GM18507 (cell line): ENCODE measurements around the gene CALM3.

Source experiments
- DNase-seq: peaks from one replicate; pipeline ENCODE4 v3.0.0; 2011; ENCODE audit warnings: low read depth; ENCODE audit not compliant: insufficient read length; ENCODE audit errors: extremely low spot score
- FAIRE-seq: peaks from 2 replicates; lab custom pipeline; 2011; peaks lifted over from hg19 to GRCh38; lab: Jason Lieb, UNC

CALM3 gene

GRCh38 chr19:46598372-46598917, 2.7 kb upstream of the CALM3 start:
- FAIRE-seq (no peak), DNase-seq (no peak)

GRCh38 chr19:46599716-46600373, 1.3 kb upstream of the CALM3 start:
- no peak for DNase-seq

DNA sequence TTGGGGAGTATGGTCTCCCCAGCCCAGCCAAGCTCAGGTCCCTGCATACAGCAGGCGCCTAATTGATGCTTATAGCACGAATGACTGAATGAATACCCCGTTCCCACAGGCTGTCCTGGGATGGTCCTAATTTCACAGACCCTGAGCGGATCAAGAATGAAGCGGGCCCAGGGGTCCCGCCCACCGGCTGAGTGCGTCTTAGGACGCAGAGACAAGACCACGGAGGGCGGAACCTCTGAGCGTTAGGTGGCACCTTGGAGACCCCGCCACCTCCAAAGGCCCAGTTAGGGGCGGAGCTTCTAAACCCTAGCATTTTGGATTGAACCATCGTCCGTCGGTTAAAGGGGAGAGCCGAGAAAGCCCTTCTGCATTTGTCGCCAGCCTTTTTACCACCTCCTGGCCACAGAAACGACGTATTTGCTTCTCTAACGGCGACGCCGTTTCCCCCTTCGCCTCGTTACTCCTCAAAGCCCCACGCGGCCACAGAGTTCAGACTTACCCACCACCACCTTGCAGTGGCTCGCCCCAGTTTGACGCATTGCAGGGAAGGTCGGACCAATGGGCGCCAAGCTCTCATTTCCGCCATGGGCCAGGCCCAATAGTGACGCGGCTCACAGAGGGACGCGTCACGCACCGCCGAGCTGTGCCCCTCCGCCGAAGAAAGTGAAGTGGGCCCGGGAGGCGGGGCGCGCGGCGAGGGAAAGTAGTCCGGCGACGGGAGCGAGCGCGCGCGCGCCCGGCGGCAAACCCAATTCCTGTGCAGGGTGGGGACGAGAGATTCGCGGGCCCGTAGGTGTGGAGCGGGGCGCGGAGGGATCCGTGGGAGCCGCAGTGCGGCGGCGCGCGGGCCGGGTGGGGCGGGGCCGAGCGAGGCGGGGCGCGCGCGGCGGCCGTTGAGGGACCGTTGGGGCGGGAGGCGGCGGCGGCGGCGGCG, 479 bp upstream of the CALM3 start:
- FAIRE-seq (peak; percentile 94), DNase-seq (peak; percentile 87)

More at GRCh38 chr19:46599716-46600373, 1.3 kb upstream of the CALM3 start:
- FAIRE-seq = peak; percentile 45

GRCh38 chr19:46602392-46603194, 1.5 kb downstream of the CALM3 start:
- FAIRE-seq (no peak), DNase-seq (no peak)

GRCh38 chr19:46603195-46603637, 2.1 kb downstream of the CALM3 start:
- no peak for DNase-seq
- peak; percentile 84 for FAIRE-seq

- no peak for DNase-seq
- no peak for FAIRE-seq
These were observed 2.7 kb downstream of the CALM3 start for GRCh38 chr19:46603752-46604231.

DNA sequence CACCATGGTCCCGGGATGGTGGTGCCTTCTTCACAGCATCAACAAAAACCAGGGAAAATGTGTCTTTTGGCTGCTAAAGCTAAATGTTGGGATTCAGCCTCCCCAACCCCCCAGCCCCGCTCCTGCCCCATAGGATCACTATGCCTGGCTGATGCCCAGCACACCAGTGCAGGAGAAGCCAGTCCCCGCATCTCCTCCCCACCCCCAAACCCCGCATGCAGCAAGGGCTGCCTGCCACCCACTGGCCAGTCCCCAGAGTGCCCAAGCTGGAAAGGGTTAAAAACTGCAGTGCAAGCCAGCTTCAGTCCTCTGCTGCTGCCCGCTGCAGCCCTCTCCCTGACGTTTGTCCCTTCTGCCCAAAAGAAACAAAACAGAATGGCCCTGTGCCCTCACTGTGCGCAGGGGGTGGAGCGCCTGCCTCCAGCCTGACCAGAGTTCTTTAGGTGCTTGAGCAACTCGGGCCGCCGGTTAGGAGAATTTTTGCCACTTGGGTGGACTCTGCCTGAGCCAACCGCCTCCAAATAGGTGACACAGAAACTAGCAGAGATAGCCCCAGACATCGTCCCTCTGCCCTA, 3.7 kb downstream of the CALM3 start:
- FAIRE-seq (no peak), DNase-seq (no peak)

GRCh38 chr19:46605356-46605821, 4.3 kb downstream of the CALM3 start:
- no peak for DNase-seq
- no peak for FAIRE-seq

- DNase-seq (no peak), FAIRE-seq (no peak)
These were observed 4.9 kb downstream of the CALM3 start for GRCh38 chr19:46606019-46606418.

- DNase-seq (no peak), FAIRE-seq (no peak)
These were observed 5.7 kb downstream of the CALM3 start for GRCh38 chr19:46606681-46607447.

DNA sequence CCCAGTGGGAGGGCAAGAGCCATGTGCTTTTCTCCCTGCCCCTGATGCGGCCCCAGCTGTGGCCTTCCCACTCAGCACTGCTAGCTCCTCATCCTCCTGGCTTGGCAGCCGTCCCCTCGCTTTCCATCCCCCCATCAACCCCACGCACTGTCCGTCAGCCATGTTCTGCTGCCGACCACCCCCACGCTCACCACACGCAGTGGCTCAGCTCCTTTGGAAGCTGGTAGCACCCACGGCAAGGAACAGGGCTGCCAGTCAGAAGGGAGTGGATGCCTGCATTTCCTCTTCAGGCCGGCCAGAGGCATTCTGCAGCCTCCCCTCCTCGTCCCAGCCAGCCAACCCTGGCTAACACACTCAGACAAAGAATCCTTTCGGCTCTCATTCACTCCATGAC, 6.3 kb downstream of the CALM3 start:
- FAIRE-seq (no peak), DNase-seq (no peak)

- DNase-seq (no peak), FAIRE-seq (no peak)
These were observed 7.0 kb downstream of the CALM3 start for GRCh38 chr19:46608178-46608577.

DNA sequence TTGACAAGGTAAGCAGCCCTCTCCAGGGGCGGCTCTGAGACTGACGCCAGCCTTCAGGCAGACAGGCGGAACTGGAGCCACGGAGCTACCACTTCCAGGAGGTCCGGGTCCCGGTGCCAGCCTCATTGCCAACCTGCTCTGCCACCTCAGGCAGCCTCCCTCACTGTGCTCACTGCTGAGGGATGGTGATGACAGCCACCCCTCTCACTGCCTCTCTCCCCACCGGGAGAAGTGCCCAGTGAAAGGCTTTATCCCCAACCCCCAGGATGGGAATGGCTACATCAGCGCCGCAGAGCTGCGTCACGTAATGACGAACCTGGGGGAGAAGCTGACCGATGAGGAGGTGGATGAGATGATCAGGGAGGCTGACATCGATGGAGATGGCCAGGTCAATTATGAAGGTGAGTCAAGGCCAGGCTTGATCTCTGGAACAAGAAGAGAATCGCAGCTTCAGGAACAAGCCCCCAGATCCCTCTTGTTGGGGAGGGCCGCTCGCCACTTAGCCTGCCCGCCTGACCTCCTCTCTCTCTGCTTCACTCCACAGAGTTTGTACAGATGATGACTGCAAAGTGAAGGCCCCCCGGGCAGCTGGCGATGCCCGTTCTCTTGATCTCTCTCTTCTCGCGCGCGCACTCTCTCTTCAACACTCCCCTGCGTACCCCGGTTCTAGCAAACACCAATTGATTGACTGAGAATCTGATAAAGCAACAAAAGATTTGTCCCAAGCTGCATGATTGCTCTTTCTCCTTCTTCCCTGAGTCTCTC, 7.6 kb downstream of the CALM3 start:
- no peak for DNase-seq
- no peak for FAIRE-seq

GRCh38 chr19:46609511-46610412, 8.6 kb downstream of the CALM3 start:
- no peak for FAIRE-seq
- no peak for DNase-seq

GRCh38 chr19:46610413-46610775, 9.3 kb downstream of the CALM3 start:
- DNase-seq = no peak
- FAIRE-seq = no peak

GRCh38 chr19:46610851-46611770, 10.0 kb downstream of the CALM3 start:
- no peak for DNase-seq
- peak; percentile 85 for FAIRE-seq
